Measurements from ENCODE around the gene ITPRID2. TPM values are rescaled to one million over a fixed set of nuclear protein-coding genes. Genes with fewer than 3 reads are reported as not detected.

ITPRID2 gene
- total RNA-seq, 2 experiments from 2014 or later, result 34.9 to 51.8 TPM

- Mint-ChIP-seq H3K27me3 (no peaks in the 10 kb centered on the region), H3K9me3 (ENCODE audit: low read depth) (no peaks in the 10 kb centered on the region), H3K27ac (no peak overlapping the region), H3K36me3 (ENCODE audit: low read depth) (peaks cover 40% of the 10 kb centered on the region), H3K4me3 (no peak overlapping the region), H3K4me1 (no peaks in the 10 kb centered on the region)
- intact Hi-C loops (cut with DNase I, micrococcal nuclease), result no loop called here
- ChIA-PET POLR2A (no interaction called here), CTCF (interaction anchor here (1.3 to 1.4 kb wide), 2 partner anchors 16 to 180 kb away, joined by 3 read pairs; no protein-coding TSS in a partner anchor)
- DNase-seq, result no peak
- ATAC-seq, result no peak
Measured at GRCh38 chr2:181923121-181923520, 31.6 kb downstream of the ITPRID2 start.

DNA sequence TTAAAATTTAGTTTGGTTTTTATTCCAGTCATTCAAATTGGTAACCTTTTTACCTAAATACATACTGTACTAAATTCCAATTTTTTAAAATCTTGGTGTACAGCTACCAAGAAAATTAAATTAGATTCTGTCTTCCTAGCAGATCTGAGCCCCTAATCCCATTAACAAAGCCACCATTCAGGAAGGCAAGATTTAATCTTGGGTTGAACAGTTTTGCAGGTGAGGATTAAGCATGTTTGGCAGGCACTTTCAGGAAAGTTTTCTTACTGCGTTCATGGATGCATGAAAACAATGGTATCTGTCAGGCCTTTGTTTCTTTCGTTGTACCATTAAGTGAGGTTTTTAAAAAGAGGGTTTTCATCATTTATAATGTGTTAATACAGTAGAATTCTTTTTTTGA, 32.8 kb downstream of the ITPRID2 start:
- H3K36me3 Mint-ChIP-seq (ENCODE audit: low read depth), result peaks cover 32% of the 10 kb centered on the region
- H3K4me1 Mint-ChIP-seq, result no peaks in the 10 kb centered on the region
- H3K4me3 Mint-ChIP-seq, result no peak overlapping the region
- POLR2A ChIA-PET, result no interaction called here
- intact Hi-C loops (cut with DNase I, micrococcal nuclease), result no loop called here
- DNase-seq, result no peak
- H3K9me3 Mint-ChIP-seq (ENCODE audit: low read depth), result no peaks in the 10 kb centered on the region
- H3K27me3 Mint-ChIP-seq, result no peaks in the 10 kb centered on the region
- CTCF ChIA-PET, result no interaction called here
- no peak overlapping the region for H3K27ac Mint-ChIP-seq
- no peak for ATAC-seq

GRCh38 chr2:181934694-181935093, 43.2 kb downstream of the ITPRID2 start:
- H3K36me3 Mint-ChIP-seq (ENCODE audit: low read depth), result peaks cover 8% of the 10 kb centered on the region
- no peak for DNase-seq
- intact Hi-C loops (cut with DNase I, micrococcal nuclease), result no loop called here
- no peak overlapping the region for H3K27ac Mint-ChIP-seq
- POLR2A ChIA-PET, result no interaction called here
- peaks cover 7% of the 10 kb centered on the region for H3K27me3 Mint-ChIP-seq
- CTCF ChIA-PET, result no interaction called here
- ATAC-seq, result no peak
- H3K9me3 Mint-ChIP-seq (ENCODE audit: low read depth), result no peaks in the 10 kb centered on the region
- H3K4me1 Mint-ChIP-seq, result no peaks in the 10 kb centered on the region
- no peak overlapping the region for H3K4me3 Mint-ChIP-seq

- intact Hi-C loops (cut with DNase I, micrococcal nuclease), result no loop called here
- POLR2A ChIA-PET, result interaction anchor here (0.6 kb wide), 1 partner anchor 931 kb away, joined by 3 read pairs; no protein-coding TSS in a partner anchor
- no peak overlapping the region for H3K27ac Mint-ChIP-seq
Measured at GRCh38 chr2:181937473-181937872, 45.9 kb downstream of the ITPRID2 start.

DNA sequence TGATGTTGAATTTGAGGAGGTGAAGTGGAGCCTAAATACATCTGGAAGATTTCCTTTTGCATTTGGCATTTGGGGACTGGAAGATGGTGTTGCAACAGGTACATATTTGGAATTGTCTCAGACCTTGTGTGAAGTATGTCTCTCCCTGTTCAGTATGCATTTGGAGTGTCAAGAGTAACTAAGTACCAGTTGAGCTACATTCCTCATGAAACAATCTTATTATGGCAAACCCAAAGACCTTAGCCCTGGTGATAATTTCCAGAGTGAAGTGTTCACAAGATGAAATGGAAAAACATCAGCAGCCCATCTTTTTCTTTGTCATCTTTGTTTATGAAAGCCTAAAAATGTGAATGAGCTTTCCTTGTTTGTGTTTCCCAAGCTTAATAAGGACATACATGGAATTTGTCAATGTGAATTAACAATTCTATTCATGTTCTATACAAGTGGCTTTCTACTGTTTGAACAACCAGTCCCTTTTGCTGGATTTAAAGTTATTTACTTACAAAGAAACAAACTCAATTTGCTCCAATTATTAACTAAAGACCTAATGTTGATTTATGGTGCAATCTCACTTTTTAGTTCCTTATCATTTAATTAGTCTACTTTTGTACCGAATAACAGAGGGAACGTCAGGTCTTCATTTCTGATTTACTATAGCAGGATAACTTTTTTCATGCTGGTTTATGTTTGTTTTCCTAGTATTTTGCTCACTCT, 52.0 kb downstream of the ITPRID2 start:
- Mint-ChIP-seq H3K27ac (no peak overlapping the region), H3K27me3 (peaks cover 16% of the 10 kb centered on the region), H3K36me3 (ENCODE audit: low read depth) (no peaks in the 10 kb centered on the region), H3K4me1 (peaks cover 8% of the 10 kb centered on the region), H3K9me3 (ENCODE audit: low read depth) (no peaks in the 10 kb centered on the region), H3K4me3 (no peak overlapping the region)
- intact Hi-C loops (cut with DNase I, micrococcal nuclease), result no loop called here
- POLR2A ChIA-PET, result no interaction called here
- CTCF ChIA-PET, result interaction anchor here (0.6 kb wide), 1 partner anchor 77 kb away, joined by 3 read pairs; no protein-coding TSS in a partner anchor
- DNase-seq (no peak), ATAC-seq (no peak)

More at GRCh38 chr2:181937473-181937872, 45.9 kb downstream of the ITPRID2 start:
- Mint-ChIP-seq H3K4me1 (no peaks in the 10 kb centered on the region), H3K36me3 (ENCODE audit: low read depth) (no peaks in the 10 kb centered on the region), H3K9me3 (ENCODE audit: low read depth) (no peaks in the 10 kb centered on the region), H3K27me3 (peaks cover 7% of the 10 kb centered on the region), H3K4me3 (no peak overlapping the region)
- DNase-seq (no peak), ATAC-seq (no peak)
- CTCF ChIA-PET, result interaction anchor here (0.7 kb wide), 1 partner anchor 20 kb away, joined by 3 read pairs; no protein-coding TSS in a partner anchor

DNA sequence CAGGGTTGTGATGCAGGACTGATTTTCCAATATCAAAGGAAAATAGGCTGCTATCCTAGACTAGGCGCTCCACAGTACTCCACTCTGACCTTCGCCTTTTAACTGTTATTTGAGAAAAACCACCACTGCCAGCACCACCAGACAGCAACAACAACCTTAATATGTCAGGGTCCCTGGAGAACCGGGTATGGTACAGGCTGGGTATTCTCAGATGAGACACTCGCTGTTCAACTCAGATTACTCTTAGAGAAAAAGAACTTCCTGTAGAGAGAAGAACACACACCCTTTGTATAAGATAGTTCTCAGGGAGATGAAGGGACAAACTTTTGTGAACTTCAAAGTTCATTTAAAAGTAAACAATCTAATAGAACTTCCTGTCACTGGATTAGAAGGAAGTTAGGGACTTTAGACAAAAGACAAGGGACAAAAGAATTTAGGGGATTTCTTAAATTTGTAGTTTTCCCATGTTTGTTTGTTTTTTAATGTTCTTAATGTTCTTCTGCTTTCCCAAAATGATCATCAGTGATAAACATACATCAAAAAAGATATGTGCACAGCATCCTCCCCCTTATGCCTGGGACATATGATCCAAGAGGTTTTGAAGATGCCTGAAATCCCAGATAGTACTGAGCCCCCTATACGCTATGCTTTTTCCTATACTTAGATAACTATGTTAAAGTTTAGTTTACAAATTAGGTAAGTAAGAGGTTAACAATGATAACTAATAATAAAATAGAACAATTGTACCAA, 52.8 kb downstream of the ITPRID2 start:
- DNase-seq, result no peak
- H3K4me3 Mint-ChIP-seq, result no peak overlapping the region
- H3K9me3 Mint-ChIP-seq (ENCODE audit: low read depth), result no peaks in the 10 kb centered on the region
- POLR2A ChIA-PET, result no interaction called here
- peaks cover 12% of the 10 kb centered on the region for H3K27me3 Mint-ChIP-seq
- intact Hi-C loops (cut with DNase I, micrococcal nuclease), result no loop called here
- no peak for ATAC-seq
- H3K27ac Mint-ChIP-seq, result no peak overlapping the region
- CTCF ChIA-PET, result no interaction called here
- H3K36me3 Mint-ChIP-seq (ENCODE audit: low read depth), result no peaks in the 10 kb centered on the region
- peaks cover 8% of the 10 kb centered on the region for H3K4me1 Mint-ChIP-seq

- no peak for DNase-seq
- H3K4me1 Mint-ChIP-seq, result peaks cover 8% of the 10 kb centered on the region
- H3K9me3 Mint-ChIP-seq (ENCODE audit: low read depth), result no peaks in the 10 kb centered on the region
Measured at GRCh38 chr2:181944914-181945291, 53.4 kb downstream of the ITPRID2 start.

GRCh38 chr2:181946444-181947127, 55.1 kb downstream of the ITPRID2 start:
- POLR2A ChIA-PET, result no interaction called here
- DNase-seq (no peak), ATAC-seq (peak; percentile 60)
- H3K9me3 Mint-ChIP-seq (ENCODE audit: low read depth), result no peaks in the 10 kb centered on the region
- peaks cover 16% of the 10 kb centered on the region for H3K27me3 Mint-ChIP-seq
- H3K4me3 Mint-ChIP-seq, result no peak overlapping the region
- no peaks in the 10 kb centered on the region for H3K36me3 Mint-ChIP-seq (ENCODE audit: low read depth)
- peaks cover 9% of the 10 kb centered on the region for H3K4me1 Mint-ChIP-seq
- intact Hi-C loops (cut with DNase I, micrococcal nuclease), result no loop called here
- no peak overlapping the region for H3K27ac Mint-ChIP-seq
- CTCF ChIA-PET, result no interaction called here

More at GRCh38 chr2:181944914-181945291, 53.4 kb downstream of the ITPRID2 start:
- POLR2A ChIA-PET, result no interaction called here
- H3K4me3 Mint-ChIP-seq, result no peak overlapping the region
- intact Hi-C loops (cut with DNase I, micrococcal nuclease), result no loop called here
- H3K36me3 Mint-ChIP-seq (ENCODE audit: low read depth), result no peaks in the 10 kb centered on the region
- no peak overlapping the region for H3K27ac Mint-ChIP-seq
- H3K27me3 Mint-ChIP-seq, result peaks cover 12% of the 10 kb centered on the region
- CTCF ChIA-PET, result no interaction called here
- ATAC-seq, result no peak

- H3K27ac Mint-ChIP-seq, result no peak overlapping the region
- H3K9me3 Mint-ChIP-seq (ENCODE audit: low read depth), result no peaks in the 10 kb centered on the region
- ChIA-PET POLR2A (no interaction called here), CTCF (no interaction called here)
- no peak for DNase-seq
- peaks cover 9% of the 10 kb centered on the region for H3K4me1 Mint-ChIP-seq
- no peak overlapping the region for H3K4me3 Mint-ChIP-seq
- intact Hi-C loops (cut with DNase I, micrococcal nuclease), result no loop called here
- no peak for ATAC-seq
- H3K36me3 Mint-ChIP-seq (ENCODE audit: low read depth), result no peaks in the 10 kb centered on the region
- H3K27me3 Mint-ChIP-seq, result peaks cover 17% of the 10 kb centered on the region
Measured at GRCh38 chr2:181947273-181947672, 55.7 kb downstream of the ITPRID2 start.

DNA sequence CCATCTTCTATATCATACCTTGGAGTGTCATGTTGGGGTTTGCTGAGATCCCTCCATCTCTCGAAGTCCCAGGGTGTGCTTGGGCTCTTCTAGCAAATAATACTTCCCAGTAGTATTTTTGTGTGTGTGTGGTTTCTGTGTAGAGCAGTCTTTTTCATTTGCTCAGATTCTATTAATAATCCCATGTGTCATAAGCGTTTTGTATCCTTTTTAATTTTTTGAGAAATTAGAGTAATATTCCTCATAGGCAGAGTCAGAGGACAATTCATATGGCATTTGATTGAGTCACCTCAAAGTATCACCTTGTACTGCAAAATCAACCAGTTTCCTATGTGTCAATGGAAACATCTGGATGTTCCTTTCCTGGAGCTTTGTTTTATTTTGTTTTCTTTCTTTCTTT, 56.7 kb downstream of the ITPRID2 start:
- Mint-ChIP-seq H3K9me3 (ENCODE audit: low read depth) (no peaks in the 10 kb centered on the region), H3K36me3 (ENCODE audit: low read depth) (no peaks in the 10 kb centered on the region), H3K4me3 (no peak overlapping the region), H3K27me3 (peaks cover 14% of the 10 kb centered on the region), H3K4me1 (peaks cover 9% of the 10 kb centered on the region), H3K27ac (no peak overlapping the region)
- DNase-seq (no peak), ATAC-seq (no peak)
- intact Hi-C loops (cut with DNase I, micrococcal nuclease), result no loop called here
- ChIA-PET CTCF (interaction anchor here (0.6 to 1.0 kb wide), 4 partner anchors 10 to 215 kb away, joined by 3 to 4 read pairs (median 3); no protein-coding TSS in a partner anchor), POLR2A (no interaction called here)

GRCh38 chr2:181949047-181949446, 57.5 kb downstream of the ITPRID2 start:
- no peak overlapping the region for H3K4me3 Mint-ChIP-seq
- peaks cover 16% of the 10 kb centered on the region for H3K4me1 Mint-ChIP-seq
- no peak overlapping the region for H3K27ac Mint-ChIP-seq
- ChIA-PET CTCF (interaction anchor here (0.7 to 1.6 kb wide), 3 partner anchors 9 to 103 kb away, joined by 3 to 4 read pairs (median 3); no protein-coding TSS in a partner anchor), POLR2A (no interaction called here)
- H3K27me3 Mint-ChIP-seq, result peaks cover 12% of the 10 kb centered on the region
- DNase-seq (no peak), ATAC-seq (no peak)
- intact Hi-C loops (cut with DNase I, micrococcal nuclease), result no loop called here
- no peaks in the 10 kb centered on the region for H3K9me3 Mint-ChIP-seq (ENCODE audit: low read depth)
- H3K36me3 Mint-ChIP-seq (ENCODE audit: low read depth), result no peaks in the 10 kb centered on the region

All from activated CD4-positive, alpha-beta T cell treated with anti-CD3 and anti-CD28 coated beads for 36 hours (primary cell).